Suprapubic skin (tissue), 4 donors: ENCODE measurements around the gene GAL3ST1. TPM values are rescaled to one million over a fixed set of nuclear protein-coding genes. Genes with fewer than 3 reads are reported as not detected.
A peak's percentile ranks its signal among the peaks of the same experiment; 100 is the strongest.
"Not testable (repeated sequence)": the region's sequence is repeated elsewhere in the genome, so short reads cannot be mapped to it uniquely, and the experiment has no call there.

Source experiments
- DNase-seq, 2 donors: peaks; one replicate each; pipeline ENCODE4 v3.0.0-alpha.2; 2019; ENCODE audit warnings: low spot score in 2 of 2
- H3K27ac ChIP-seq: fragments of 200-600 bp; sonication (generic); one replicate; pipeline ENCODE4 v1.5.1; 2019
- H3K27me3 ChIP-seq: fragments of 200-600 bp; sonication (generic); one replicate; pipeline ENCODE4 v1.5.1; 2019
- H3K36me3 ChIP-seq: fragments of 200-600 bp; sonication (generic); one replicate; pipeline ENCODE4 v1.5.1; 2019
- H3K4me1 ChIP-seq: fragments of 200-600 bp; sonication (generic); one replicate; pipeline ENCODE4 v1.5.1; 2019
- H3K4me3 ChIP-seq: fragments of 200-600 bp; sonication (generic); one replicate; pipeline ENCODE4 v1.5.1; 2019; ENCODE audit warnings: mild to moderate bottlenecking
- H3K9me3 ChIP-seq: fragments of 200-600 bp; sonication (generic); one replicate; pipeline ENCODE4 v1.5.1; 2019
- CTCF ChIP-seq, 2 donors: fragments of 200-600 bp in 1 of 2; fragments of 450-650 bp in 1 of 2; sonication (generic) in 1 of 2; IDR thresholded peaks; one replicate each; pipeline ENCODE4 v1.5.1; 2016 to 2019; ENCODE audit warnings: antibody characterized with exemption in 2 of 2, mild to moderate bottlenecking in 1 of 2, moderate library complexity in 1 of 2
- EP300 ChIP-seq: sonication (generic); formaldehyde crosslinking; IDR thresholded peaks from one replicate; pipeline ENCODE4 v1.6.1; 2017; ENCODE audit warnings: antibody characterized with exemption
- POLR2A ChIP-seq, 2 donors: fragments of 450-650 bp; IDR thresholded peaks; one replicate each; pipeline ENCODE4 v1.6.1; 2017; ENCODE audit warnings: antibody characterized with exemption in 2 of 2, mild to moderate bottlenecking in 2 of 2, moderate library complexity in 2 of 2
- POLR2AphosphoS5 ChIP-seq, 3 donors: sonication (generic); formaldehyde crosslinking; IDR thresholded peaks; one replicate each; pipeline ENCODE4 v1.6.1; 2017; ENCODE audit warnings: antibody characterized with exemption in 3 of 3
- WGBS: methylation state at CpG from one replicate; pipeline ENCODE4 v1.1.5; 2018; 5-methylcytosine and 5-hydroxymethylcytosine counted together
- total RNA-seq, 4 donors: library from RNA; depleted of rRNA; stranded (reverse); fragments of >200 nt; gene quantifications; one replicate each; pipeline ENCODE4 v1.1.0, GENCODE V29; 2016

Gene GAL3ST1
- total RNA-seq, 4 donors from 2014 or later = 1.2 to 3.7 (median 2.4) TPM

GRCh38 chr22:30596886-30597285 lies 22.4 kb upstream of the GAL3ST1 start:
- 100% methylated on average over 5 of the region's 29 CpGs for WGBS

GRCh38 chr22:30596199-30596598 lies 21.7 kb upstream of the GAL3ST1 start:
- H3K4me3 ChIP-seq = no peak overlapping the region
- 66% methylated on average over 2 of the region's 2 CpGs for WGBS
- peaks cover 2% of the 10 kb centered on the region for H3K4me1 ChIP-seq
- no peak for DNase-seq
- H3K27me3 ChIP-seq = no peaks in the 10 kb centered on the region
- no peaks in the 10 kb centered on the region for H3K9me3 ChIP-seq
- TF ChIP-seq POLR2AphosphoS5 (IDR thresholded peaks at IDR 0.05) (no peak), POLR2A (IDR thresholded peaks at IDR 0.05) (no peak), CTCF (IDR thresholded peaks at IDR 0.05) (no peak), EP300 (no peak)
- H3K36me3 ChIP-seq = no peaks in the 10 kb centered on the region
- H3K27ac ChIP-seq = no peak overlapping the region

More at GRCh38 chr22:30596886-30597285, 22.4 kb upstream of the GAL3ST1 start:
- no peaks in the 10 kb centered on the region for H3K36me3 ChIP-seq
- no peaks in the 10 kb centered on the region for H3K27me3 ChIP-seq
- H3K9me3 ChIP-seq = no peaks in the 10 kb centered on the region
- TF ChIP-seq EP300 (no peak), POLR2AphosphoS5 (IDR thresholded peaks at IDR 0.05) (no peak), CTCF (IDR thresholded peaks at IDR 0.05) (no peak)
- DNase-seq = no peak
- H3K4me1 ChIP-seq = no peaks in the 10 kb centered on the region
- no peak overlapping the region for H3K27ac ChIP-seq
- H3K4me3 ChIP-seq = no peak overlapping the region

GRCh38 chr22:30592360-30592713 lies 17.9 kb upstream of the GAL3ST1 start:
- not testable (repeated sequence) for H3K27ac ChIP-seq, DNase-seq, H3K9me3 ChIP-seq, H3K27me3 ChIP-seq
- WGBS = 39% methylated on average over 18 of the region's 18 CpGs
- Histone ChIP-seq H3K36me3 (peaks cover 20% of the 10 kb centered on the region), H3K4me3 (peak overlapping the region; percentile 79), H3K4me1 (peaks cover 16% of the 10 kb centered on the region)

- under 1% methylated on average over 49 of the region's 49 CpGs for WGBS
- H3K27ac ChIP-seq = peak within 1 kb of the TSS; percentile 75
- peaks cover 16% of the 10 kb centered on the region for H3K4me1 ChIP-seq
- no peaks in the 10 kb centered on the region for H3K27me3 ChIP-seq
- TF ChIP-seq POLR2AphosphoS5 (IDR thresholded peaks at IDR 0.05) (peak in 1 of 3 donors; percentile 59), POLR2A (IDR thresholded peaks at IDR 0.05) (no peak), EP300 (no peak)
- DNase-seq = peak; percentile 96 to 97
- peaks cover 26% of the 10 kb centered on the region for H3K36me3 ChIP-seq
- no peaks in the 10 kb centered on the region for H3K9me3 ChIP-seq
- peak within 1 kb of the TSS; percentile 79 for H3K4me3 ChIP-seq
Observed at GRCh38 chr22:30591588-30592359, 17.3 kb upstream of the GAL3ST1 start, which contains the start of gene PES1. TSS of gene PES1 (minus strand) at chr22:30591910. CDS start at chr22:30591833, 77 bp downstream.

GRCh38 chr22:30591191-30591587 lies 16.7 kb upstream of the GAL3ST1 start:
- TF ChIP-seq EP300 = no peak
- TF ChIP-seq CTCF (IDR thresholded peaks at IDR 0.05) = no peak
- TF ChIP-seq POLR2AphosphoS5 (IDR thresholded peaks at IDR 0.05) = no peak
- TF ChIP-seq POLR2A (IDR thresholded peaks at IDR 0.05) = no peak
- Histone ChIP-seq H3K4me1 (peaks cover 16% of the 10 kb centered on the region), H3K36me3 (peaks cover 32% of the 10 kb centered on the region), H3K4me3 (peak overlapping the region; percentile 79), H3K27ac (peak overlapping the region; percentile 75), H3K9me3 (no peaks in the 10 kb centered on the region), H3K27me3 (no peaks in the 10 kb centered on the region)
- 4% methylated on average over 14 of the region's 14 CpGs for WGBS
- no peak for DNase-seq

- Histone ChIP-seq H3K4me3 (no peak overlapping the region), H3K4me1 (peaks cover 16% of the 10 kb centered on the region), H3K27me3 (no peaks in the 10 kb centered on the region), H3K9me3 (no peaks in the 10 kb centered on the region), H3K27ac (no peak overlapping the region), H3K36me3 (peaks cover 80% of the 10 kb centered on the region)
- 95% methylated on average over 8 of the region's 8 CpGs for WGBS
- TF ChIP-seq POLR2A (IDR thresholded peaks at IDR 0.05) (no peak), POLR2AphosphoS5 (IDR thresholded peaks at IDR 0.05) (no peak), CTCF (IDR thresholded peaks at IDR 0.05) (no peak), EP300 (no peak)
- DNase-seq = no peak
Observed at GRCh38 chr22:30586414-30586813, 11.9 kb upstream of the GAL3ST1 start.
